HG02981 (cell line): Measurements from ENCODE around the gene TOM1L2.
"Not testable (repeated sequence)": the region's sequence is repeated elsewhere in the genome, so short reads cannot be mapped to it uniquely, and the experiment has no call there.

Experiments used
- ATAC-seq: cut with Tn5 transposase; IDR thresholded peaks from one replicate; pipeline ENCODE4 v1.9.1; 2021; ENCODE audit warnings: mild to moderate bottlenecking, moderate library complexity; ENCODE audit not compliant: unreplicated experiment

Gene TOM1L2

DNA sequence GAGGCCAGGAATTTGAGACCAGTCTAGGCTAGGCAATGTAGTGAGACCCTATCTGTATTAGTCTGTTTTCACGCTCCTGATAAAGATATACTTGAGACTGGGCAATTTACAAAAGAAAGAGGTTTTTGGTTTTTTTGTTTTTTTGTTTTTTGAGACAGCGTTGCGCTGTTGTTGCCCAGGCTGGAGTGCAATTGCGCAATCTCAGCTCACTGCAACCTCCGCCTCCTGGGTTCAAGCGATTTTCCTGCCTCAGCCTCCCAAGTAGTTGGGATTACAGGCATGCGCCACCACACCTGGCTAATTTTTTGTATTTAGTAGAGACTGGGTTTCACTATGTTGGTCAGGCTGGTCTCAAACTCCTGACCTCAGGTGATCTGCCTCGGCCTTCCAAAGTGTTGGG lies 23.7 kb upstream of the TOM1L2 start:
- not testable (repeated sequence) for ATAC-seq

DNA sequence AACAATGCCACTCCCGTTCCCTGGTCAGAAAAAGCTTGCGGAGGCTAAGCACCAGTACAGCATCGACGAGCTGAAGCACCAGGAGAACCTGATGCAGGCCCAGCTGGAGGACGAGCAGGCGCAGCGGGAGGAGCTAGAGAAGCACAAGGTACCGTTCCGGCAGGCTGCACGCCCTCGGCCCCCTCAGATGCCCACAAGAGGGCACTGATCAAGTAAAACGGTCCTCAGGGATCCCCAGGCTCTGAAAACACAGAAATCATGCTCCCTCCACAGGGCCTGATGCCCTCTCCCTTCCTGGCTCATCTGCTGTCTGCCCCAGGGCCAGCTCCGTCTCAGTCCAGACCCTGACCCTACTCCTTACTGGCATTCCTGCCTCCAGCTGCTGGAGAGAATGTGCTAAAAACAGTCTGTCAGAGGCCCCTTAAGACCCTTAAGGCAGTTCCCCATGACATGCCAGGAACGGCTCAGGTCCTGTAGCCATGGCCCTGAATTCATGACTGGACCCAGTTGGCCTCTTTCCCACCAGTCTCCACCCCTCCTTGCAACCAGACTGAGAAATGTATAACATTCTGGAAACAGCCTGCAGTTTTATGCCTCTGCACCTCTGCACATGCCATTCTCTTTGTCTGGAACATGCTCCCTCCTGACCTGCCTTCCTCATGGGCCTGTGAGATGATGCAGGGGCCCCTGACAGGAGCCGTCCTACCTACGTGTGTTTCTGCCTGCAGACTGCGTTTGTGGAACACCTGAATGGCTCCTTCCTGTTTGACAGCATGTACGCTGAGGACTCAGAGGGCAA lies 22.3 kb upstream of the TOM1L2 start:
- ATAC-seq, result no peak

DNA sequence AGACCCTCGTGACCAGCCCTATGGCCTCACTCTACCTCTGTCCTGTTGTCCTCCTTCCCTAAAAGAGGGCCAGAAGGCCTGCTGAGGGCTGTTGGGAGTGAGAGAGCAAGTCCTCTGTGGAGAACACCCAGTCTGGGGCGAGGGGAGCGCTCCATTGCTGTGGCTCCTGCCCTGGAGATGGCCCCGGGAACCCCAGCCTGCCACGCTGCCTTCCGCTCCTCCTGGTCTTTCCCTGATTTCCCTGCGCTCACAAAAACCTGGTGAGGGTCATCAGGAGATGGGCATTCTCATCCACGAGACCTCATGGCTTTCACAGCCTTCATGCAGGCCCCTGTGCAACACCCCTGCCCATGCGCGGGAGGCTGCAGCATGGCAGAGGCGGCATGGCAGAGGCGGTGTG lies 21.7 kb upstream of the TOM1L2 start:
- no peak for ATAC-seq

DNA sequence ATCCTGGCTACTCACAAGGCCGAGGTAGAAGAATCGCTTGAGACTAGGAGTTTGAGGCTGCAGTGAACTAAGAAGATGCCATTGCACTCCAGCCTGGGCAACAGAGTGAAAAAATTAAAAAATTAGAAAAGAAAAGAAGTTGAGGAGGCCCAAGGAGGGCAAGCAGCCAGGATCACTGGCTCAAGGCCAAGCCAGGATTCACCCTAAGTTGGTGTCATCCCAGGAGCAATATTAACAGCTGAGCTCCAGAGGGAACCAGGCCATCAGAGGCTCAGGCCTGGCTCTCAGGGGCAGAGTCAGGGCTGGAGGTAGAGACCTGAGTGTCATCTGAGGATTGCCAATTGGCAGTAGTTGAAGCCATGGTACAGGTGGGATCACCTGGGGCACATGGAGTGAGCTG lies 21.2 kb upstream of the TOM1L2 start:
- ATAC-seq, result no peak

DNA sequence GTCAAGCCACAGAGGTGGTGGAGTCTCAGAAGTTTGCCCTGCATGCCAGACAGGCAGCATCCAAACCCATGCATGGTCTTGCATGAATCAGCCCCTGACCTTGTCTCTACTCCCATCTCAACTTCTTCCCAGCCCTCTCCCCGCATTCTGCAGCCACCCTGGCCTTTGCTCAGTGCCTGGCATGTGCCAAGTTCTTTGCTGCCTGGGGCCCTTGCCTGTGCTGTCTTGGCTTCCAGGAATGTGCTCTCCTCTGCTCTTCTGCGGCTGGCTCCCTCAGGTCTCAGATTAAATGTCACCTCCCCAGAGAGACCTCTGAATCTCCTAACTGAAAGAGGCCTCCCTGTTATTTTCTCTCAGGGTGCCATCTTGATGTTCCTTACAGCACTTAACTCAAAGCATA lies 18.1 kb upstream of the TOM1L2 start:
- ATAC-seq, result no peak

DNA sequence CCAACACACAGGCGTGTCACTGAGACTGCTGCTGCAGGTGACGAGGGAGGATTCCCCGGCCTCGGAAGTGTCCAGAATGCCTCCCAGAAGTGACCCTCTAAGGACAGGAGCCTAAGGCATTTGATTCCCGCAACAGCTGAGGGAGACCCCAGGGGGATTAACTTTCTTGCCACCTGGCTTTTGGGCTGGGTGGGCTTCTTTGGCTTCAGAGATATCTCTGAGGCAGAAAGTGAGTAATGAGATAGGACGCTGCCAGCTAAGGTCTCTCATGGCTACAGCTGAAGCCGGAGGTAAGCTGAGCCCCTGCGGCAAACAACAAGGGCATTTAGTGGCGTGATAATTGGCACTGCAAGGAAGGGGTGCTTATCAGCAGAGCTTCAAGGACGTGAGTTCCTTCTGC lies 17.4 kb upstream of the TOM1L2 start:
- no peak for ATAC-seq

DNA sequence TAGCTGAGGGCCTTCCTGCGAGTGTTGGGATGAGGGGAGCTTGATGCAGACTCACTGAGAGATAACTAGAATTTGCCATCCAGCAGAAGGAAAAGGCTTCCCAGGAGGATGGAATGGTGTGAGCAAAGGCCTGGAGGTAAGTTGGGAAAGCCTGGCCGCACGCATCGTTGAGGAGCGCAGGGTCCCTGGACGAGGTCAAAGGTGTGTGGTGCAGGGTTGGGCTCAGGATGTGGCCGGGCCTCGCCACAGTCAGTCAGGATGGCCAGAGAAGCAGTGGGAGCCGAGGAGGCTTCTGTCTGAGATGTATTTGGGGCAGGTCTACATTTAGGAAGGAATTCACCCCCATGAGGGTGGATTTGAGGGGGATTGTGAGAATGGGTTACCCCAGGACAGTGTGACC lies 16.9 kb upstream of the TOM1L2 start:
- no peak for ATAC-seq

DNA sequence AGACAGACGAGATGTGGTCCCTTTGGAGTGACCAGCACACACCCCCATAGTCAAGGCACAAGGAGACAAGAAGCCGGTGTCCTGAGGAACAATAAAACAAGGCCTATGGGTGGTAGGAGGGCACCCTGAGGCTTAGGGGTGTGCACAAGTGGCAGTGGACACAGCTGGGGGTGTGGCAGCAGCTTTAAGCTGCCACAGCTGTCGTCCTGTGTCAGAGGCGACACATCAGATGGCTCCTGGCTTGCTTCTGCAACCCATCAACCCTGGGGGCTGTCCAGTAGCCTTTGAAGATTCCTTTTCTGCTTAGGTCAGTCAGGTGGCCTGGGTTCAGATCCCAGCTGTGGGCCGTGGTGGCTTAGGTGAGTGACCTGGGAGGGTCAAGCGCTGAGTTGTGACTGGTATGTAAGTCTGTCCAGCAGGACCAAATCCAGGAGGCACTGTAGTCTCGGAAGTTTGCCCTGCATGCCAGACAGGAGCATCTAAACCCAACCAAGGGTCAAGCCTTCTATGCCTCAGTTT lies 16.3 kb upstream of the TOM1L2 start:
- no peak for ATAC-seq

DNA sequence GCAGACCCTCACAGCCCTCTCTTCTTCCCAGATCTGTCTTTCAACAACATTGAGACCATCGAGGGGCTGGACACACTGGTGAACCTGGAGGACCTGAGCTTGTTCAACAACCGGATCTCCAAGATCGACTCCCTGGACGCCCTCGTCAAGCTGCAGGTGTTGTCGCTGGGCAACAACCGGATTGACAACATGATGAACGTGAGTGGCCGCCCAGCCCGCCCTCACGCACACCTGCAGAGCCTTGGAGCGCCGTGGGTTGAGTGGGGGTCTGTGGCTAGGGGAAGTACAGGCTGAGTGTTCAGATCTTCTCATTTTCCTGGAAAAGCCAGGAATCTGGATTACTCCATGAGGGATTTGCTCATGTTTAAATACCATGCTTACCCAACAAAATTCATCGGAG lies 15.7 kb upstream of the TOM1L2 start:
- no peak for ATAC-seq

DNA sequence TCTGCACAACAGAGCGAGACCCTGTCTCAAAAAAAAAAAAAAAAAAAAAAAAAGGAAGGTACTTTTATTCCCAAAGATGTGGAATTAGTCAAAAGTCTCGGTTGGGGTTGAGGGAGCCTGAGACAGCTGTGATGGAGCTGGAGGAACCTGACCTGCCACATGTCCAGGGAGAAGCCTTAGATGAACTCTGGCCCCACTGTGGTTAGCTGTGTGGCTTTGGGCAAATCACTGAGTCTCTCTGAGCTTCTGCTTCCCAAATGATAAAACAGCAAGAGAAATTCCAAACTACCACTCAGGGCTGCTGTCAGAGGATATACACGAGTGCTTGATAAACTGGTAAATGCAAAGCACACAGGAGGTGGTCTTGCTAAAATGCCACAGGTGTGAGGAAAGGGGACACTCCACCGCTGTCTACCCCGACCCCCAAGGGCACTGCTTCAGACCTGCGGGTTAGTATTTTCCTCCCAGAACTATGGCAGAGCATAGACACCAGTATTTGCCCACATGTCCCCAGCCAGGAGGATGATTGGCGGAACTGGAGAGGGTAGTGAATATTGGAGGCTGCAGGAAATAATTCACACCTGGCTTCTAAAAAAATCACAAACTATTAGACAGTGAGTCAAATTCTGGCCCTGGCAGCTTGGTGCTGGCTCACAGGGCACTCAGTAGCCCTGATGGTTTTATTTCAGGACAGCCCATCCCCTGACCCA lies 15.1 kb upstream of the TOM1L2 start:
- ATAC-seq, result no peak

DNA sequence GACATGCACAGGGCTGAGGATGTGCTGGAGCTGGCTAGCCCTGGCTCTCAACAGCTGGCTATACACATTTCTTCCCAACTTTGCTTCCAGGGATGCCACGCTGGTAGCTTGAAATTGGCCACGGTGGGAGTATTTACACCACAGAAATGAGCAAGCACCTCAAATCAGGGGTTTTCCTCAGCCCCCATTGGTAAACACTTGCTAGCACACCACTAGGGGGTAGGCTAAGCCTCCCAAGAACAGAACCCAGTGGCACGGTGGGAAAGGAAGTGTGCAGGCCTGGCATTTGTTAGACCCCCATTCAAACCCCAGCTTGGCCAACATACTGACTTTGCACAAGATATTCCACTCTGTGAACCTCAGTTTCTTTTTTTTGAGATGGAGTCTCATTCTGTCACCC lies 13.4 kb upstream of the TOM1L2 start:
- no peak for ATAC-seq

DNA sequence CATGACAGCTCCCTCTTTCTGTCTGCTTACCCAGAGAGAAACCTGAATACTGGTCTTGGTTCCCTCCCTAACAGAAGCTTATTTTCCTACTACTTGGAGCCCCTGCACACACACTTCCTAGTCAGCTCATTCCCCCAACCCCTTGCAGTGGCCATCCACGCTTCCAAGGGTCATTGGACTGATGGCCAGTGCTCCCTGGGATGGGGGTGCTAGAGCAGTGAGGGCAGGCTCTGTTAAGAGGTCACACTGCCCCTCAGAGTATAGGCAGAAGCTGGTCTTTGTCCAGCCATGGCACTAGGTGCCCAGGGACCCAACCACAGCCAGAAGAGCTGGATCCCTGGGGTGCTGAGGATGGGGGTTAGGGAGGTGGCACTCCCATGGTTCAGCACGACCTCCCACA lies 13.0 kb upstream of the TOM1L2 start:
- ATAC-seq, result no peak

DNA sequence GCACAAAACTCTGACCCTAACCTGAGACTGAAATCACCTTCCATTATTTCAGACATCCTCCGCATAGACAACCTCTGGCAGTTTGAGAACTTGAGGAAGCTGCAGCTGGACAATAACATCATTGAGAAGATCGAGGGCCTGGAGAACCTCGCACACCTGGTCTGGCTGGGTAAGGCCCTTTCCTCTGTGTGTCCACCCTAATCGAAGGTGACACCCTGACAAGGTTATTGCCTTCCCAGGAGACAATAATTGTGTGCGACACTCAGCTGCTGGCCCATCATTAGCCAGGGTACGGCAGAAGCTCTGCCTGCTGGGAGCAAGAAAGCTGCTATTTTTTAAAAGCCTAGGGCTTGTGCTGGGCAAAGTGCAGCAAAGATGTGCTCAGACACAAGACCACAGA lies 11.6 kb upstream of the TOM1L2 start:
- ATAC-seq, result no peak

DNA sequence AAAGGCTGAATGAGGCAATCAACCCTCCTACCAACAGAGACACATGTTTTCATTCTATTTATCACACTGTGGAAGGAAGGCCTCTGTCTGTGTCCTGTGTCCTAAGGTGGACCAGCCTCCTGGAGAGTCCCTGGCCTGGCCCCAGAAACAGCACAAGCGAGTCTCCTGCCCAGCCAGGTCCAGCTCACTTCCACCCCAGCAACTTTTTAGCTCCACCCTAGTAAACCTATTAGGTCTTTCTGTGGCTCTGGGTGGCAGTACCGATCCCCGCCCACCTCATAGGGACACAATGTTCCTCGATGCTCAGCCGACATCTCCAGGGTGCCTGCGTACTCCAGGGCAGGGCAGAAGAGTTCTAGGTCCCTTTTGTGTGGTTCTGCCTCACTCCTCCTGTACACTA lies 11.2 kb upstream of the TOM1L2 start:
- no peak for ATAC-seq

DNA sequence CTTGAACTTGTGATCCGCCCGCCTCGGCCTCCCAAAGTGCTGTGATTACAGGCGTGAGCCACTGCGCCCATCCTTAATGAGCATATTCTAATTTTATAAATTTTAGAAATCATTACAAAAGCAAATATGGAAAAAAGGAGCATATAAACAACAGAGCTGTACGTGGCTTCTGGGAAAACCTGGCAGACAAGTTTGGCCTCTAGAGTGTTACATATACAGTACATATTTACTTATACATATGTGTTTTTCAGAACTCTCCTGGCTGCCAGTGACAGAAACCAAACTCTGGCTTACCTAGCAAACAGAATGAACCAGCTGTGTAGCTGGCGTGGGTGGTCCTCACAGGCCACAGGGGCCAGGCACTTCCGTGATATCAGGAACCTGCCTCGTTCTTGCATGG lies 10.6 kb upstream of the TOM1L2 start:
- no peak for ATAC-seq

DNA sequence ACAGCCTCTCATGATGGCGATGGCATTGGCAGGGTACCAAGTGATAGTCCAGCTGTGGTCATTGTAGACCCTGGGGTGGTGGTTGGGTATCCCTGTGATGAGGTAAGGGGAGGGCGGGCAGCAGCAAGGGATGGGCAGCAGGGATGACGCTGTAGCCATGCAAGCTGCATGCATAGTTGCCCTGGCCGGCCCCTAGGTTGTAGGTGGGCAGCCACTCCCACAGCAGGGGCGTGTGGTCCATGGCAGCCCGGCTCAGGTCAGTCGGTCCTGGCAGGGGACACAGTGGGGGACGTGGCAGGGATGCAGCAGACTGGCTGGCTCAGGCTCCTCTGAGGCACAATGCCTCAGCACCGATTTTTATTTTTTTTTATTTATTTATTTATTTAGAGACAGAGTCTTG lies 9.1 kb upstream of the TOM1L2 start:
- ATAC-seq, result no peak

DNA sequence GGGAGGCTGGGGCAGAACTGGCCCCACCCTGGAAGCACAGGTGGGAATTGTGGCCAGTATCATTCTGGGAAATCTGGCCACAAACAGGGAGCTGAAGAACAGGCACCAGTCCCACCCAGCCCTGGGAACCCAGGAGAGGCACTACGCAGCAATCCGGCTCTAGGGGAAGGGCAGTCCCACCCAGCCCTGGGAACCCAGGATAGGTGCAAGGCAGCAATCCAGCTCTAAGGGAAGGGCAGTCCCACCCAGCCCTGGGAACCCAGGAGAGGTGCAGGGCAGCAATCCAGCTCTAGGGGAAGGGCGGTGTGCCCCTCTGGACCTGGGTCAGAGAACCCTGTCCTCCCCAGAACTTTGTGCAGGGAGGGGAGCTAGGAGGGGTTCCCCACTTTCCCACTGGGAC lies 7.6 kb upstream of the TOM1L2 start:
- no peak for ATAC-seq

DNA sequence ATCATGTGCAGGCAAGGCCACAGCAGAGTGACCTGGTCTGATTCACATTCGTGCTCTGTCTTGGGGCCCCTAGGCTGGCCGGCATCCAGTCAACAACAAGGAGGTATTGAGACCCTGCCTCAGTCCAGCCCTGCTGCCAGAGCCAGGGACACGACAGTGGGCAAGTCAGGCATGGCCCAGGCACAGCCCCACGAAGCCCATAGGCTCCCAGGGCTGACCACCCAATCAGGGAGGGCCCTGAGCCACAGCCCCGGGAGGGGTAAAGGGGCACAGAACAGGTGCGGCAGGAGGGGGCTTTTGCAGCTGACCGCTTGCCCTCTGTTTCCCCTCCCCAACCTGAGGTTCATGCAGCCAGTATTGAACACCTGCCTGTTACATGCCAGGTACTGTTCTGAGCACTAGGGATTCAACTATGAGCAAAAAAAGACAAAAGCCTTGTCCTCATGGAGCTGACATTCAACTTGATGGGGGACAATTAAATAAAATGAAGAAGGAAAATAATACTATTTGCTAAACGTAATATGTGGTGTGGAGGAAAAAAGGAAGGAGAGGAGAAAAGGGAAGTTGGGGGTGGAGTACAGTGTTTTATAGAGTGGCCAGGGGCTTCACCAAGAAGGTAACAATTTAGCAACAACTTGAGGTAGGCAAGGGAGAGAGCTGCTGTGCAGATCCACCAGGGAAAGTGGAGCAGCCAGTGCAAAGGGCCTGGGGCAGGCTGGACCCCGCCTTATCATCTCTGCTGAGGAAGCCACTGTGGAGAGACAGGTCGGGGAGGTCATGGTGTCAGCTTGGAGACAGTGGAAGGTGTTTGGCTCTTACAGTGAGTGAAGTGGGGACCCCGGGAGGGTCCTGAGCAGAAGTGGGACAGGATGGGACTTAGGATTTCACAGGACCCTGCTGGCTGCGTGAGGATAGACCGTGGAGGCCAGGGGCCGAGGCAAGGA lies 6.6 kb upstream of the TOM1L2 start:
- ATAC-seq, result no peak

DNA sequence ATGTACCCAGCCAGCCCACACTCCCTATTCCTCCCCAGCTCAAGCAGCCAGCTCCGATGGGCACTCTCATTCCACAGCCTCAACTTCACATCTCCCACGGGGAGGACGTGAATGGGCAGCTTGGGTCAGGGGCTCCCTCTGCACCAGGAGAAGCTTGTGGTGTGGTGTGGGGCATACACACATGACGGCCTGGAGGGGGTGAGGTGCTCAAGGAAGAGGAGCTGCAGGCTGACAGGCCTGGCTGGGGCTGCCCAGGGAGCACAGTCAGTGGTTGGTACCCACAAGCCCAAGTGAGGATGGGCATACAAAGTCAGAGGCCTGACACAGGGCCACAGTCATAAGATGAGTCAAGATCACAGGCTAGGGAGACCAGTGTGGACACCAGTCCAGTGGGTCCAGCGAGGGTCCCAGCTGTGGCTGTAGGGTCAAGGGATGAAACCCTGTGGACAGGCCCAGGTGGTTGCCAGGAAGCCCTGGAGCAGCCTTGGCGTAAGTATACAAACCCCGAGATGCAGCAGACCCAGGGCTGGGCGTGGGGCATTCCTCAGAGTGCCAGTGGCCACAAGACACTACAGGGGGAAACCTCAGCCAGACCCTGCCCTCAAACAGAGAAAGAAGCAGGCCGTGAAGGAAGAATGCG lies 4.9 kb upstream of the TOM1L2 start:
- no peak for ATAC-seq

DNA sequence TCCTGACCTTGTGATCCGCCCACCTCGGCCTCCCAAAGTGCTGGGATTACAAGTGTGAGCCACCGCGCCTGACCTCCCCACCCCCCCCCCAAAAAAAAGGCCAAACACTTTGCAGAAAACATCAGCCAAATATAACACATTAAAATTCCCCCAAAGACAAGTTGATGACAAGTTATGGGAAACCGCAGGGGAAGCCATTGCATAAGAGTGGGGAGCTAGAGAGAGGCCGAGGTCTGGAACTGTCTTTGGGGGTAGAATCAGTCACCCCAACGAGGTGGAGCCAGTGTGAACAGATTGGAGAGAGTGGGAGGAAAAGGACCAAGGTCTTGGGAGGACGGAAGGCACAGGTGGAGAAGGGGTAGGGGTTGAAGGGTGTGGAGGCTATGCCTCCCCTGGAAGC lies 3.2 kb upstream of the TOM1L2 start:
- no peak for ATAC-seq

DNA sequence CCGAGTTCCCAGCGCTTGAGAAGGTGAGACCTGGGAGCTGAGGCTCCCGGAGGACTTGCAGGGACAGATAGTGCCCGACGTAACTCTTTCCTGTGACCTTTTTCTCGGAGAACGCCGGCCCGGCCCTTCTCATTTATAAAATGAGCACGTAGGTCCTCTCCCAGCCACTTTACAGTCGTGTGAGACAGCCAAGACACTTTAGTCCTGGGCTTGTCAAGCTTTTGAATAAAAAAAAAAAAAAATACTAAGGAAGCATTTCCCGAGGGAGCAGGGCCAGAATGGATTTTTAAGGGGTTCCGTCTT lies 703 bp upstream of the TOM1L2 start:
- no peak for ATAC-seq
